ENCODE results near the gene NOTUM.

Gene NOTUM

DNA sequence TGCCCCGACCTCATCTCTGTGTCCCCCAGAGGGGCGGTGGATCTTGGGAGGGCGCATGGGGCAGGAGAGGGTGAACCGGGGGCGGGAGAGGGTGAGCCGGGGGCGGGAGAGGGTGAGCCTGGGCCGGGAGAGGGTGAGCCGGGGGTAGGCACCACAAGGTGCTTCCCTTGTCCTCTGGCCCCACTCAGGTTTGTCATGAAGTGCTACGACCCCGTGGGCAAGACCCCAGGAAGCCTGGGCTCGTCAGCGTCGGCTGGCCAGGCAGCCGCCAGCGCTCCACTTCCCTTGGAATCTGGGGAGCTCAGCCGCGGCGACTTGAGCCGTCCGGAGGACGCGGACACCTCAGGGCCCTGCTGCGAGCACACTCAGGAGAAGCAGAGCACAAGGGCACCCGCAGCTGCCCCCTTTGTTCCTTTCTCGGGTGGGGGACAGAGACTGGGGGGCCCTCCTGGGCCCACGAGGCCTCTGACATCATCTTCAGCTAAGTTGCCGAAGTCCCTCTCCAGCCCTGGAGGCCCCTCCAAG is 35.3 kb upstream of the NOTUM start:
- TF ChIP-seq, protein P1, sequence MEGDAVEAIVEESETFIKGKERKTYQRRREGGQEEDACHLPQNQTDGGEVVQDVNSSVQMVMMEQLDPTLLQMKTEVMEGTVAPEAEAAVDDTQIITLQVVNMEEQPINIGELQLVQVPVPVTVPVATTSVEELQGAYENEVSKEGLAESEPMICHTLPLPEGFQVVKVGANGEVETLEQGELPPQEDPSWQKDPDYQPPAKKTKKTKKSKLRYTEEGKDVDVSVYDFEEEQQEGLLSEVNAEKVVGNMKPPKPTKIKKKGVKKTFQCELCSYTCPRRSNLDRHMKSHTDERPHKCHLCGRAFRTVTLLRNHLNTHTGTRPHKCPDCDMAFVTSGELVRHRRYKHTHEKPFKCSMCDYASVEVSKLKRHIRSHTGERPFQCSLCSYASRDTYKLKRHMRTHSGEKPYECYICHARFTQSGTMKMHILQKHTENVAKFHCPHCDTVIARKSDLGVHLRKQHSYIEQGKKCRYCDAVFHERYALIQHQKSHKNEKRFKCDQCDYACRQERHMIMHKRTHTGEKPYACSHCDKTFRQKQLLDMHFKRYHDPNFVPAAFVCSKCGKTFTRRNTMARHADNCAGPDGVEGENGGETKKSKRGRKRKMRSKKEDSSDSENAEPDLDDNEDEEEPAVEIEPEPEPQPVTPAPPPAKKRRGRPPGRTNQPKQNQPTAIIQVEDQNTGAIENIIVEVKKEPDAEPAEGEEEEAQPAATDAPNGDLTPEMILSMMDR (IDR thresholded peaks at IDR 0.05; ENCODE audit: low read depth, low read length, missing control alignments), result no peak
- no peak overlapping the region for H3K4me3 ChIP-seq (replicated peaks; ENCODE audit: low read depth, low read length)
- no peak for DNase-seq (ENCODE audit: extremely low read depth, low read depth)

DNA sequence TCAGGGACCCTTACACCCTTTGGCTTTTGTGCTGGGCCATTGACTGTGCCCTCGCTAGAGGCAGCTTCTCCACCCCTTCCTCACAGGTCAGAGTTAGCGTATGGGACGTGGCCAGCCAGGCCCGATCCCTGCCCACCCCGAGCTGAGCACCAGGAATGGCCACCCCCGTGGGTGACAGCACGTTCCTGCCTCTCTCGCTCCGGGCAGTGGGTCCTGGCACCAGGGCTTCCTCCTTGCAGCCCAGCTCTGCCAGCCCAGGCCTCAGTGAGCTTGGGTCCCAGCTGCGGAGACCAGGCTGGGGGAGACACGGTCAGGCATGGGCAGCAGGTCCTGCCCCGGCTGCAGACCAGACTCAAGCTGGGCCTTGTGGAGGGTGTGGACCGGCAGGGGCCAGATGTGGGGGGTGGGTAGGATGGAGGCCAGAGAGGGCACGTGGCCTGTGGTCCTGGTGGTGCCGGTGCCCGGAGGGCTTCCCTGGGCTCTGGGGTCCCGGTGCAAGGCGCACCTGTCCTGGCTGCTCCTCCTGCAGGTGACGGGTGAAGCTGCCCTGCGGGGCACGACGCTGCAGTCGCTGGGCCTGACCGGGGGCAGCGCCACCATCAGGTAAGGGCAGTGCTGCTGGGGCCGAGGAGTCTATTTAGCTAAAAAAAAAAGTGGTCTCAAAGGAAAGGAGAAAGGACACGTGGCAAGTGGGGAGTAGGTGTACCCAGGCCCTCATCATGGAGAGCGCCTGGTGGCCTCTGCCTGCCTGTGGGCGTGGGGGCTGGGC is 34.7 kb upstream of the NOTUM start:
- DNase-seq (ENCODE audit: extremely low read depth, low read depth), result no peak
- TF ChIP-seq, protein P1 (IDR thresholded peaks at IDR 0.05; ENCODE audit: low read depth, low read length, missing control alignments), result no peak
- H3K4me3 ChIP-seq (replicated peaks; ENCODE audit: low read depth, low read length), result no peak overlapping the region

DNA sequence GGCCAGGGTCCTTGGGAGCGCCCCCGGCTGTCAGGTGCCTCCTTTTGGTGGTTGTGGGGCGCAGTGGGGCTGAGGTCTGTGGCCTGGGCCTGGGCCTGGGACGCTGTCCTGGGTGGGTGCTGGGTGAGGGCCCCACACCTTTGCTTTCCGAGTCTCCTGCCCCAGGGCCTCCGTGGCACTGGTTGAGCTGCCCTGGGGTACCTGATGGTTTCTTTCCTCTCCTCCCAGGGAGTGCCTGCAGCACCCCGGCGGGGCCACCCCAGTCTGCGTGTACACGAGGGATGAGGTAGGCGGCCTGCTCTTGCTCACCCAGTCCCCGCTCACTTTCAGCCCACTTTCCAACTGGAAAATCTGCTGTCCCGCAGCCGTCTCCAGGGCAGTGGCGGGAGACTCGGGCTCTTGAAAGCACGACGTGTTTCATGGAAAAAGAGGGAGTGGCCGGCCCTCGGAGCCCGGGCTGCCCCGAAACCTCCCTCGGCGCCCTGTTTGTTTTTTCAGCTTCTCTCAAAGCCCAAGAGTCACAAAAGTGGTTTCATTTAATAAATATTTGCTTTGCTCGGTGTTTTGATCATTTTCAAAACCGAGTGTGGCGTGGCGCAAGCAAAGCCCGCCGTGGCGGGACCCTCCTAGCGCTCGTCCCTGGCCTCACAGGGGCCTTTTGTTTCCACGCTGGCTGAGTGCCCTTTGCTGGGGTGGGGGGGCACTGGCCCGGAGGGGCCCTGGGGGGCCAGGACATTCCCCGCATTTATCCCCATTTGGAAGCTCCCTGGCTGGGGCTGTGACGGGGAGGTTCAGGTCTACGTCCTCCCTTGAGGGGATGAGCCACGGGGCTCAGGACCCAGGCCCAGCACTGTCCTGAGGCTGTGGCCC is 33.8 kb upstream of the NOTUM start:
- TF ChIP-seq, protein P1 (IDR thresholded peaks at IDR 0.05; ENCODE audit: low read depth, low read length, missing control alignments), result no peak
- H3K4me3 ChIP-seq (replicated peaks; ENCODE audit: low read depth, low read length), result no peak overlapping the region
- no peak for DNase-seq (ENCODE audit: extremely low read depth, low read depth)

DNA sequence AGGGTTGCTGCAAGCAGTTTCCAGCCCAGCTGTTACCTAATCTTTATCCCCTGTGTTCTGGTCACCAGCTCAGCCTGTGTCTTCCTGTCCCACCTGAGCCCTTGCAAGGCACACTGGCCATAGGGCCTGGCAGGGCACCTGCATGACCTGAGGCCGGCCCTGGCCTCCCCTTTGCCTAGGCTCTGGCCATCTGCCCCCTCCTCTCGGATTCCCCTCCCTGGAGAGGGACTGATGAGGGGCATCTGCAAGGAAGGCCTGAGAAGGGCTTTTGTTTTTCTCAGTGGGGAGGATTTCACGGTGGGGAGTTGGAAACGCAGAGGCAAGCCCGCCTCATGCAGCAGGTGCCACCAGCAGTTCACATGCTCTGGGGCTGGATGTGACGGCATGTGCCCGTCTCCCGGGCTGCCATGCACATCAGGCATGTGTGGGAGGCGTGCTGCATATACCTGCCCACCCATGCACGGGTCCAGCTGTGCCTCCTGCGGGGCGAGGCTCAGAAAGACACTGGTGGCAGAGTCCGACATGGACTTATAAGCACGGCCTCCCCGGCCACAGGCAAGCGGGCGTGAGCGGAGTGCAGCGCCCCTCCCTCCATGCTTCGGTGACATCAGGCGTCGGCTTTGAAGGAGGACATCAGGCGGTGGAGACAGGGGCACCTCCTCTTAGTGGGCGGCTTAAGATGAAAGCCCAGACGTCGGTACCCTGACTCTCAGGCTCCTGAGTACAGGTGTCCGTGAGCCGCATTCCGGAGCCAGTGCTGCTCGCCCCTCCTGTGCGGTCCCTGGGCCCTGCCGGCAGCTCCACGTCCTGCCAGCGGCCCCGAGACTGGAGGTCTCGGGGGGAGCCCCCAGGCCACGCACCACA is 33.0 kb upstream of the NOTUM start:
- DNase-seq (ENCODE audit: extremely low read depth, low read depth), result no peak
- H3K4me3 ChIP-seq (replicated peaks; ENCODE audit: low read depth, low read length), result no peak overlapping the region
- TF ChIP-seq, protein P1 (IDR thresholded peaks at IDR 0.05; ENCODE audit: low read depth, low read length, missing control alignments), result no peak

DNA sequence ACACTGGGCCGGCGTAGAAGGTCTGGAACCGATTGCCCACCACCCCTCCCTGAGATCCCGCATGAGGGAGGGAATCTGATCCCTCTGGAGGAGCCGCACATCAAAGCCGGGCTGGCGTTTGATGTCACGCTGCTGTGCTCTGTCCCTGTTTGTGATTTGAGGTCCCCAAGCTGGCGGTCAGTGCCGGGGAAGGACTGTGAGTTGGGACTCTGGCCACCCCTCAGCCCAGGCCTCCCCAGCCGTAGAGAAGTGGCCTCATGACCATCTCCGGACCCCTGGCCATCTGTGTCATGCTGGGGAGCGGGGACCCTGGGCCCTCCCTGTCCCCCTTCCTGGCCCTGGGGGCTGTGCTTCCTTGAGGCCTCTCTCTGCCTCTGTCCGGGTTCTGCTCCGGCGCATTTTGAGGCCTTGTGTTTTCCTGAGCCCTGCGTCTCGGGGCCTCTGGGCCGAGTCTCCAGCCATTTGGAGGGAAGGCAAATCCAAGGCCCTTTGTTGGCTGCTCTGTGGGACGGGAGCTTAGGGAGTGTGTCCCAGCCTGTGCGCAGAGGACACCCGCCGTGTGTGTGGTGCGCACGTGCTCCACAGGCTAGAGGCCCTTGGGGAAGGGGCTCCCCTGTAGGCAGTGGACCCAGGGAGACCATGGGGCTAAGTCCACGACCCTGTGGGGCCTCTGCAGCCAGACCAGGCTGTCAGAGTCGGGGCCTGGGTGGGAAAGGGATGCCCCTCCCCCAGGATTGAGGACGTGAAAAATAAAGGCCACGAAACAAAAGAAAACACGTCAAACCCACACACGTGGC is 31.5 kb upstream of the NOTUM start:
- peak overlapping the region; percentile 15; the same call in 1 of the 2 replicates for H3K4me3 ChIP-seq (replicated peaks; ENCODE audit: low read depth, low read length)
- no peak for DNase-seq (ENCODE audit: extremely low read depth, low read depth)
- TF ChIP-seq, protein P1 (IDR thresholded peaks at IDR 0.05; ENCODE audit: low read depth, low read length, missing control alignments), result no peak

Measured in HFF-Myc (cell line).